GM12878 (cell line): Measurements from ENCODE around the gene ZNF692. TPM values are rescaled to one million over a fixed set of nuclear protein-coding genes. Genes with fewer than 3 reads are reported as not detected.

ENCODE experiments used
- ATAC-seq: fragments of 200-7000 bp; cut with Tn5 transposase; 3 replicates; pipeline ENCODE4 v1.9.1; 2020; ENCODE audit warnings: mild to moderate bottlenecking, moderate library complexity
- BruUV-seq: library from RNA; stranded (reverse); fragments of 400-500 nt; replicated peaks from 2 replicates; lab custom pipeline; 2021; lab: Mats Ljungman, UMichigan
- CTCF ChIA-PET: fragments of 300-600 bp; sonication (Branson Sonifier 250); formaldehyde crosslinking; extraction: SDS; loops from one replicate; lab custom pipeline; 2021; ENCODE audit warnings: inconsistent platforms; lab: Yijun Ruan, JAX
- POLR2A ChIA-PET: fragments of 350-600 bp; formaldehyde crosslinking; extraction: SDS; loops from one replicate; lab custom pipeline; 2021; ENCODE audit warnings: inconsistent platforms; lab: Charles Lee
- RAD21 ChIA-PET: fragments of 300-600 bp; sonication (Branson Sonifier 250); formaldehyde crosslinking; loops from one replicate; lab custom pipeline; 2023; ENCODE audit warnings: antibody characterized with exemption; ENCODE audit not compliant: unreplicated experiment; lab: Charles Lee
- SMC1A ChIA-PET: fragments of 300-600 bp; sonication (Branson Sonifier 250); formaldehyde crosslinking; loops from one replicate; lab custom pipeline; 2023; ENCODE audit not compliant: unreplicated experiment, uncharacterized antibody; lab: Charles Lee
- DNase-seq: peaks from one replicate; pipeline ENCODE4 v3.0.0-alpha.2; 2011; ENCODE audit warnings: low read depth, low spot score
- FAIRE-seq: peaks from 3 replicates; lab custom pipeline; 2011; peaks lifted over from hg19 to GRCh38; lab: Jason Lieb, UNC
- H2AFZ ChIP-seq: 2 replicates; pipeline ENCODE4 v1.6.0; 2011; ENCODE audit warnings: low read depth, low read length, control low read depth; ENCODE audit not compliant: control insufficient read depth
- H3K27ac ChIP-seq: 2 replicates; pipeline ENCODE4 v1.5.1; 2011; ENCODE audit warnings: control low read depth; ENCODE audit not compliant: control insufficient read depth, insufficient read depth
- H3K27me3 ChIP-seq, 2 experiments: replicated peaks in 1 of 2; 2 replicates each; pipeline versions ENCODE4 v1.6.0 to v1.6.1; 2011; ENCODE audit warnings: low read length in 1 of 2; ENCODE audit not compliant: control insufficient read depth in 2 of 2, insufficient read depth in 2 of 2
- H3K36me3 ChIP-seq, 2 experiments: 2 replicates each; pipeline ENCODE4 v1.5.1; 2011; ENCODE audit warnings: low read length in 1 of 2; ENCODE audit not compliant: control insufficient read depth in 2 of 2, insufficient read depth in 2 of 2
- H3K4me1 ChIP-seq: 2 replicates; pipeline ENCODE4 v1.6.1; 2011; ENCODE audit warnings: mild to moderate bottlenecking, low read length, moderate library complexity, mixed read lengths; ENCODE audit not compliant: control insufficient read depth, insufficient read depth
- H3K4me2 ChIP-seq: 2 replicates; pipeline ENCODE4 v1.6.0; 2011; ENCODE audit warnings: control low read depth; ENCODE audit not compliant: control insufficient read depth, insufficient read depth
- H3K4me3 ChIP-seq: fragments of 200-600 bp; sonication (generic); 2 replicates; pipeline ENCODE4 v1.5.1; 2016
- H3K79me2 ChIP-seq: 2 replicates; pipeline ENCODE4 v1.6.0; 2011; ENCODE audit warnings: low read length; ENCODE audit not compliant: control insufficient read depth, insufficient read depth
- H3K9ac ChIP-seq: 2 replicates; pipeline ENCODE4 v1.8.0; 2011; ENCODE audit warnings: low read length, control low read depth, mixed read lengths; ENCODE audit not compliant: control insufficient read depth, insufficient read depth
- H3K9me3 ChIP-seq: replicated peaks from 3 replicates; pipeline ENCODE4 v1.5.1; 2011; ENCODE audit warnings: mild to moderate bottlenecking, low read length; ENCODE audit not compliant: control insufficient read depth, insufficient read depth
- H4K20me1 ChIP-seq: 2 replicates; pipeline ENCODE4 v1.6.0; 2011; ENCODE audit not compliant: control insufficient read depth, insufficient read depth
- CEBPB ChIP-seq, 2 experiments: fragments of 150-350 bp in 1 of 2; IDR thresholded peaks; 2 replicates each; pipeline ENCODE4 v1.6.1; 2012 to 2014; ENCODE audit warnings: low read depth in 2 of 2, low read length in 2 of 2, borderline replicate concordance in 1 of 2, inconsistent platforms in 1 of 2
- KLF5 ChIP-seq: fragments of 450-650 bp; IDR thresholded peaks from 2 replicates; pipeline ENCODE4 v1.6.1; 2014; ENCODE audit warnings: mild to moderate bottlenecking; ENCODE audit not compliant: partially characterized antibody
- NBN ChIP-seq: fragments of 450-650 bp; IDR thresholded peaks from 2 replicates; pipeline ENCODE4 v1.6.1; 2016
- NFIC ChIP-seq: IDR thresholded peaks from 2 replicates; pipeline ENCODE4 v1.6.1; 2012; ENCODE audit warnings: low read depth, mild to moderate bottlenecking, inconsistent platforms, low read length, moderate library complexity
- NKRF ChIP-seq: fragments of 450-650 bp; conservative IDR thresholded peaks from 2 replicates; pipeline ENCODE4 v1.6.1; 2017; ENCODE audit warnings: mild to moderate bottlenecking, moderate library complexity
- NRF1 ChIP-seq: conservative IDR thresholded peaks from 2 replicates; pipeline ENCODE4 v1.6.1; 2011; ENCODE audit warnings: mild to moderate bottlenecking, low read depth, low read length, improper control_type of control experiment
- RAD51 ChIP-seq: fragments of 450-650 bp; IDR thresholded peaks from 2 replicates; pipeline ENCODE4 v1.6.1; 2016; ENCODE audit warnings: moderate library complexity, mild to moderate bottlenecking, inconsistent platforms
- SIX5 ChIP-seq: IDR thresholded peaks from 2 replicates; pipeline ENCODE4 v1.6.1; 2011; ENCODE audit warnings: mild to moderate bottlenecking, low read depth, low read length, moderate library complexity; ENCODE audit not compliant: severe bottlenecking
- SP1 ChIP-seq: IDR thresholded peaks from one replicate; pipeline ENCODE4 v1.6.1; 2011; ENCODE audit warnings: low read depth, low read length
- STAT3 ChIP-seq: IDR thresholded peaks from 2 replicates; pipeline ENCODE4 v1.6.1; 2011; ENCODE audit warnings: low read depth, low read length, improper control_type of control experiment
- ZNF217 ChIP-seq: fragments of 450-650 bp; IDR thresholded peaks from 2 replicates; pipeline ENCODE4 v1.6.1; 2017; ENCODE audit warnings: antibody characterized with exemption, mild to moderate bottlenecking
- ZNF24 ChIP-seq: fragments of 450-650 bp; IDR thresholded peaks from 2 replicates; pipeline ENCODE4 v1.6.1; 2017; ENCODE audit warnings: antibody characterized with exemption, mild to moderate bottlenecking
- WGBS: methylation state at CpG from one replicate; pipeline ENCODE4 v1.1.6; 2016; ENCODE audit warnings: low lambda C conversion rate; ENCODE audit not compliant: insufficient replicate concordance, insufficient coverage; ENCODE audit errors: missing lambda C conversion rate; 5-methylcytosine and 5-hydroxymethylcytosine counted together
- in situ Hi-C: fragments of 300-500 bp; cut with MboI; formaldehyde crosslinking; loops from 9 replicates; pipeline ENCODE4 v1.14.3; 2018; ENCODE audit warnings: mixed read lengths
- intact Hi-C: fragments of 100-400 bp; cut with micrococcal nuclease; formaldehyde crosslinking; loops from one replicate; pipeline ENCODE4 v1.14.2; 2022; ENCODE audit not compliant: unreplicated experiment
- polyA plus RNA-seq, 11 experiments: library from polyadenylated mRNA; depleted of rRNA in 4 of 11; unstranded in 6 of 11; stranded (reverse) in 5 of 11; fragments of >200 nt; fragmentation: Nextera tagmentation in 4 of 11; fragmentation: Illumina TruSeq in 1 of 11; extraction: Ambion mirVana in 4 of 11; extraction: Trizol in 1 of 11; gene quantifications; 1 replicate in 1 of 11; 2 replicates in 10 of 11; pipeline versions ENCODE4 v1.2.1 to v1.2.3, GENCODE V29; 2011 to 2016; ENCODE audit warnings: inconsistent platforms in 2 of 11, missing spikeins in 2 of 11, low read depth in 1 of 11
- total RNA-seq, 4 experiments: library from RNA; depleted of rRNA in 3 of 4; stranded (reverse); fragments of >200 nt in 3 of 4; fragmentation: Illumina TruSeq in 1 of 4; extraction: Trizol in 1 of 4; gene quantifications; 2 replicates each; pipeline versions ENCODE4 v1.2.1 to v1.2.3, GENCODE V29; 2013 to 2021
- TF ChIP-seq, protein P1 (sequence below): fragments of 450-650 bp; IDR thresholded peaks from 2 replicates; pipeline ENCODE4 v1.6.1; 2017; ENCODE audit warnings: mild to moderate bottlenecking, moderate library complexity

The ZNF692 gene
- total and polyA plus RNA-seq, 10 of the 15 experiments (the other 5 are each of a cell fraction or from before 2014, with no cell fraction given) = 5.3 to 76.6 (median 36.9) TPM

GRCh38 chr1:248872752-248873408, 14.0 kb upstream of the ZNF692 start:
- in situ Hi-C loops = no loop called here
- FAIRE-seq = no peak
- TF ChIP-seq, protein P1, sequence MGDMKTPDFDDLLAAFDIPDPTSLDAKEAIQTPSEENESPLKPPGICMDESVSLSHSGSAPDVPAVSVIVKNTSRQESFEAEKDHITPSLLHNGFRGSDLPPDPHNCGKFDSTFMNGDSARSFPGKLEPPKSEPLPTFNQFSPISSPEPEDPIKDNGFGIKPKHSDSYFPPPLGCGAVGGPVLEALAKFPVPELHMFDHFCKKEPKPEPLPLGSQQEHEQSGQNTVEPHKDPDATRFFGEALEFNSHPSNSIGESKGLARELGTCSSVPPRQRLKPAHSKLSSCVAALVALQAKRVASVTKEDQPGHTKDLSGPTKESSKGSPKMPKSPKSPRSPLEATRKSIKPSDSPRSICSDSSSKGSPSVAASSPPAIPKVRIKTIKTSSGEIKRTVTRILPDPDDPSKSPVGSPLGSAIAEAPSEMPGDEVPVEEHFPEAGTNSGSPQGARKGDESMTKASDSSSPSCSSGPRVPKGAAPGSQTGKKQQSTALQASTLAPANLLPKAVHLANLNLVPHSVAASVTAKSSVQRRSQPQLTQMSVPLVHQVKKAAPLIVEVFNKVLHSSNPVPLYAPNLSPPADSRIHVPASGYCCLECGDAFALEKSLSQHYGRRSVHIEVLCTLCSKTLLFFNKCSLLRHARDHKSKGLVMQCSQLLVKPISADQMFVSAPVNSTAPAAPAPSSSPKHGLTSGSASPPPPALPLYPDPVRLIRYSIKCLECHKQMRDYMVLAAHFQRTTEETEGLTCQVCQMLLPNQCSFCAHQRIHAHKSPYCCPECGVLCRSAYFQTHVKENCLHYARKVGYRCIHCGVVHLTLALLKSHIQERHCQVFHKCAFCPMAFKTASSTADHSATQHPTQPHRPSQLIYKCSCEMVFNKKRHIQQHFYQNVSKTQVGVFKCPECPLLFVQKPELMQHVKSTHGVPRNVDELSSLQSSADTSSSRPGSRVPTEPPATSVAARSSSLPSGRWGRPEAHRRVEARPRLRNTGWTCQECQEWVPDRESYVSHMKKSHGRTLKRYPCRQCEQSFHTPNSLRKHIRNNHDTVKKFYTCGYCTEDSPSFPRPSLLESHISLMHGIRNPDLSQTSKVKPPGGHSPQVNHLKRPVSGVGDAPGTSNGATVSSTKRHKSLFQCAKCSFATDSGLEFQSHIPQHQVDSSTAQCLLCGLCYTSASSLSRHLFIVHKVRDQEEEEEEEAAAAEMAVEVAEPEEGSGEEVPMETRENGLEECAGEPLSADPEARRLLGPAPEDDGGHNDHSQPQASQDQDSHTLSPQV = no peak
- no peak for TF ChIP-seq SIX5
- peak; percentile 47; the same call in 1 of the 2 replicates for TF ChIP-seq NKRF
- TF ChIP-seq KLF5 = peak; percentile 35
- 0 out of 2 replicates have a peak, but pooled peaks have one; percentile 23 for TF ChIP-seq RAD51
- peak; percentile 14; the same call in 1 of the 2 replicates for TF ChIP-seq NBN
- no peak for TF ChIP-seq SP1
- TF ChIP-seq CEBPB (IDR thresholded peaks at IDR 0.05; ENCODE audit: borderline replicate concordance in 1 of 2, low read depth in 2 of 2, low read length in 2 of 2) = no peak
- TF ChIP-seq ZNF24 = no peak
- TF ChIP-seq NRF1 = no peak
- TF ChIP-seq STAT3 = no peak
- no peak for TF ChIP-seq NFIC
- TF ChIP-seq ZNF217 = peak; percentile 93

More at GRCh38 chr1:248872752-248873408, 14.0 kb upstream of the ZNF692 start:
- Histone ChIP-seq H2AFZ (peak overlapping the region; percentile 98), H3K4me1 (peaks cover 4% of the 10 kb centered on the region; the same call in 1 of the 2 replicates), H3K36me3 (no peaks in the 10 kb centered on the region), H3K9me3 (no peaks in the 10 kb centered on the region), H3K4me3 (peak overlapping the region; percentile 65), H3K4me2 (peak overlapping the region; percentile 90), H3K79me2 (no peaks in the 10 kb centered on the region), H4K20me1 (no peaks in the 10 kb centered on the region), H3K27ac (peak overlapping the region; percentile 85), H3K9ac (peak overlapping the region; percentile 87), H3K27me3 (no peaks in the 10 kb centered on the region)
- no TSS peak for BruUV-seq
- ChIA-PET POLR2A (interaction anchor here (1.0 to 2.4 kb wide), 6 partner anchors 8 to 46 kb away, joined by 3 to 22 read pairs (median 10); partner anchors contain the start of genes SH3BP5L, ZNF672 and ZNF692), CTCF (interaction anchor here (1.0 to 3.3 kb wide), 10 partner anchors 8 to 47 kb away, joined by 3 to 27 read pairs (median 4); partner anchors contain the start of genes PGBD2, SH3BP5L and ZNF692), RAD21 (interaction anchor here (0.8 to 2.5 kb wide), 11 partner anchors 10 to 68 kb away, joined by 3 to 12 read pairs (median 7); partner anchors contain the start of genes PGBD2, SH3BP5L, ZNF672 and ZNF692), SMC1A (interaction anchor here (0.8 to 3.9 kb wide), 13 partner anchors 8 to 623 kb away, joined by 3 to 24 read pairs (median 4); partner anchors contain the start of genes SH3BP5L, ZNF672 and ZNF692)
- ATAC-seq (peak; percentile 75), DNase-seq (peak; percentile 55)
- WGBS = under 1% methylated on average over 31 of the region's 31 CpGs
- intact Hi-C loops = loop anchor here (1.0 kb wide), 3 partner anchors 14 to 47 kb away; partner anchors contain the start of genes ZNF672 and ZNF692
